PC-9 (cell line): ENCODE results near the gene NACC2. TPM values are rescaled to one million over a fixed set of nuclear protein-coding genes. Genes with fewer than 3 reads are reported as not detected.

Source experiments
- BruUV-seq: library from RNA; stranded (reverse); fragments of 400-500 nt; replicated peaks from 2 replicates; lab custom pipeline; 2021; lab: Mats Ljungman, UMichigan
- CTCF ChIA-PET: fragments of 300-600 bp; sonication (Branson Sonifier 250); formaldehyde crosslinking; loops from one replicate; lab custom pipeline; 2022; ENCODE audit warnings: antibody characterized with exemption; lab: Charles Lee
- POLR2A ChIA-PET: fragments of 300-600 bp; sonication (Branson Sonifier 250); formaldehyde crosslinking; loops from one replicate; lab custom pipeline; 2022; ENCODE audit warnings: antibody characterized with exemption; ENCODE audit not compliant: unreplicated experiment; lab: Charles Lee
- DNase-seq, 2 experiments: peaks; one replicate each; pipeline versions ENCODE4 v3.0.0 to v3.0.0-alpha.2; 2015 to 2022; ENCODE audit warnings: mixed read lengths in 1 of 2
- H2AFZ ChIP-seq: fragments of 200-600 bp; sonication (generic); 2 replicates; pipeline ENCODE4 v1.8.1; 2017; ENCODE audit warnings: antibody characterized with exemption
- H3F3A ChIP-seq: fragments of 200-600 bp; sonication (generic); 2 replicates; pipeline ENCODE4 v1.8.1; 2017; ENCODE audit warnings: antibody characterized with exemption, mild to moderate bottlenecking, low read depth; ENCODE audit not compliant: insufficient read depth
- H3K27ac ChIP-seq: fragments of 200-600 bp; sonication (generic); 2 replicates; pipeline ENCODE4 v1.6.1; 2016; ENCODE audit warnings: mixed run types
- H3K27me3 ChIP-seq: fragments of 200-600 bp; sonication (generic); 2 replicates; pipeline ENCODE4 v1.6.1; 2016; ENCODE audit warnings: low read depth, mixed run types; ENCODE audit not compliant: insufficient read depth
- H3K36me3 ChIP-seq: fragments of 200-600 bp; sonication (generic); 2 replicates; pipeline ENCODE4 v1.6.1; 2016; ENCODE audit warnings: low read depth, mixed run types
- H3K4me1 ChIP-seq: fragments of 200-600 bp; sonication (generic); replicated peaks from 2 replicates; pipeline ENCODE4 v1.6.1; 2016; ENCODE audit warnings: mixed run types; ENCODE audit not compliant: insufficient read depth
- H3K4me2 ChIP-seq: fragments of 200-600 bp; sonication (generic); 2 replicates; pipeline ENCODE4 v1.6.1; 2017; ENCODE audit warnings: mixed run types
- H3K4me3 ChIP-seq: fragments of 200-600 bp; sonication (generic); 2 replicates; pipeline ENCODE4 v1.6.1; 2016; ENCODE audit warnings: mixed run types
- H3K79me2 ChIP-seq: fragments of 200-600 bp; sonication (generic); 2 replicates; pipeline ENCODE4 v1.6.1; 2017; ENCODE audit warnings: low read depth, mixed run types
- H3K9me2 ChIP-seq: fragments of 200-600 bp; sonication (generic); 2 replicates; pipeline ENCODE4 v1.8.1; 2017; ENCODE audit warnings: mild to moderate bottlenecking; ENCODE audit not compliant: insufficient read depth
- H3K9me3 ChIP-seq: fragments of 200-600 bp; sonication (generic); 2 replicates; pipeline ENCODE4 v1.8.1; 2016; ENCODE audit warnings: low read depth; ENCODE audit not compliant: insufficient read depth
- H4K20me1 ChIP-seq: fragments of 200-600 bp; sonication (generic); 2 replicates; pipeline ENCODE4 v1.8.1; 2017; ENCODE audit not compliant: insufficient read depth
- EZH2 ChIP-seq: fragments of 200-600 bp; sonication (generic); IDR thresholded peaks from 2 replicates; pipeline ENCODE4 v1.8.0; 2017; ENCODE audit warnings: antibody characterized with exemption, low read depth
- intact Hi-C: fragments of 100-400 bp; cut with micrococcal nuclease; formaldehyde crosslinking; loops from one replicate; pipeline ENCODE4 v1.10.0; 2022; ENCODE audit not compliant: unreplicated experiment
- total RNA-seq: library from RNA; stranded (reverse); gene quantifications from 2 replicates; pipeline ENCODE4 v1.2.3, GENCODE V29; 2021
- TF ChIP-seq, protein P1 (sequence below): fragments of 200-600 bp; sonication (generic); conservative IDR thresholded peaks from 2 replicates; pipeline ENCODE4 v1.6.1; 2017; ENCODE audit warnings: mixed run types, antibody characterized with exemption, mild to moderate bottlenecking, moderate library complexity

Gene NACC2
- total RNA-seq, 1 experiment from 2014 or later, result 22.4 TPM

DNA sequence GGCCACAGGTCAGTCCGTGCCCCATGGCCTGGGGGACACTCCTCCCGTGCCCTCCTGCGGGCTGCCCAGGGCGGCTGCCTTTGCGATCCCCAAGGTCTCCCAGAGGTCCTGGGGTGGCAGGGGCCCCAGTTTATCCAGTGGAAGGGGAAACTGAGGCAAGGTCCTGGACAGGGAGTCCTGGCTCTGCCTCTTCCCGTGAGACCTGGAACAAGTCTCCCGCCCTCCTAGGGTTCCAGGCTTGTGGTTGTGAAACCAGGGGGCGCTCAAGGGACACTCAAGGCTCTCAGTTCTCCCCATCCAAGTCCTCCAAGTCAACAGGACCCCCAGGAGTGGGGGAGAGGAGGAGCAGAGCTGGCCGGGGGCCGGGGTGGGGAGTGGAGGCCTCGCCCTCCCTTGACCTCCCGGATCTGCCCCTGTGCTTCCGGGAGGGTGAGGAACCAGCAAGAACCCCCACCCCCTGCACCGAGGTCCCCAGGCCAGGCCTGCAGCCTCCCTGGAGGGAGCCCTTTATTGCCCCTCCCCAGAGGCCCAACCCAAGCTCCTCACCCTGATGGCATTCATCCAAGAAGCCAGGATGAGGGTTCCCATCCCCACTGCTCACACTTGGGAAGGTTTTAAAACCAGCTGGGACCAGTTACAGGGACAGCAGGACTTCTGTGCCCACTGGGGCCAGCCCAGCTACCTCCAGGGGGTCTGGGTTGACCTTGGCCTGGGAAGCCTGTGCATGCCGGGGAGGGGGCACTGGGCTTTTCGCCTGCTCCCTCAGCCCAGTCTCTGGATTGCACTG, 48.3 kb upstream of the NACC2 start:
- TF ChIP-seq, protein P1, sequence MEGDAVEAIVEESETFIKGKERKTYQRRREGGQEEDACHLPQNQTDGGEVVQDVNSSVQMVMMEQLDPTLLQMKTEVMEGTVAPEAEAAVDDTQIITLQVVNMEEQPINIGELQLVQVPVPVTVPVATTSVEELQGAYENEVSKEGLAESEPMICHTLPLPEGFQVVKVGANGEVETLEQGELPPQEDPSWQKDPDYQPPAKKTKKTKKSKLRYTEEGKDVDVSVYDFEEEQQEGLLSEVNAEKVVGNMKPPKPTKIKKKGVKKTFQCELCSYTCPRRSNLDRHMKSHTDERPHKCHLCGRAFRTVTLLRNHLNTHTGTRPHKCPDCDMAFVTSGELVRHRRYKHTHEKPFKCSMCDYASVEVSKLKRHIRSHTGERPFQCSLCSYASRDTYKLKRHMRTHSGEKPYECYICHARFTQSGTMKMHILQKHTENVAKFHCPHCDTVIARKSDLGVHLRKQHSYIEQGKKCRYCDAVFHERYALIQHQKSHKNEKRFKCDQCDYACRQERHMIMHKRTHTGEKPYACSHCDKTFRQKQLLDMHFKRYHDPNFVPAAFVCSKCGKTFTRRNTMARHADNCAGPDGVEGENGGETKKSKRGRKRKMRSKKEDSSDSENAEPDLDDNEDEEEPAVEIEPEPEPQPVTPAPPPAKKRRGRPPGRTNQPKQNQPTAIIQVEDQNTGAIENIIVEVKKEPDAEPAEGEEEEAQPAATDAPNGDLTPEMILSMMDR, result peak; percentile 54; the same call in 1 of the 2 replicates
- no peak for TF ChIP-seq EZH2
- Histone ChIP-seq H3K4me2 (no peak overlapping the region), H3K4me3 (no peak overlapping the region), H3K4me1 (no peaks in the 10 kb centered on the region), H3K9me3 (no peaks in the 10 kb centered on the region), H3K9me2 (no peaks in the 10 kb centered on the region), H3K36me3 (no peaks in the 10 kb centered on the region), H3F3A (no peaks in the 10 kb centered on the region), H3K27me3 (peaks cover 45% of the 10 kb centered on the region), H3K27ac (no peak overlapping the region), H3K79me2 (no peaks in the 10 kb centered on the region), H4K20me1 (no peaks in the 10 kb centered on the region), H2AFZ (no peak overlapping the region)
- ChIA-PET CTCF (interaction anchor here (0.6 kb wide), 1 partner anchor 11 kb away, joined by 3 read pairs; no protein-coding TSS in a partner anchor), POLR2A (no interaction called here)
- intact Hi-C loops, result loop anchor here (2.0 to 5.0 kb wide), 2 partner anchors 124 to 139 kb away; no protein-coding TSS in a partner anchor
- DNase-seq, result peak in 1 of 2 experiments; percentile 56
- no TSS peak for BruUV-seq

DNA sequence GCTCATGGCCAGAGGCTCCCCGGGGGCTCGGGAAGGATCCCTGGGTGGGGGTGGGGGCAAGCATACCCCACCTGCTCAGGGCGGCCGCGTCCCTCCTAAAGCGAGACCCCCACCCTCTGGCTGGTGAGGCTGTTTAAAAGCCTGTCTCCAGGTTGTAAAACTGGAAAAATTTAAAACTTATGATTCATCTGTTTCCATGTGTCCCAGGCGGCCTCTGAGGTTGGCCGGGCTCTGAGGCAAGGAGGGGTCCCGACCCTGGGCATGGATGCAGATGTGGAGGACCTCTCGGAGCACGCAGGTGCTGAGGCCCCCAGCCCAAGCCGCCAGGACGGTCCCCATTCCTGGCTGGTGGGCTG, 47.7 kb upstream of the NACC2 start:
- TF ChIP-seq EZH2, result no peak
- TF ChIP-seq, protein P1, result no peak
- CTCF ChIA-PET, result no interaction called here

DNA sequence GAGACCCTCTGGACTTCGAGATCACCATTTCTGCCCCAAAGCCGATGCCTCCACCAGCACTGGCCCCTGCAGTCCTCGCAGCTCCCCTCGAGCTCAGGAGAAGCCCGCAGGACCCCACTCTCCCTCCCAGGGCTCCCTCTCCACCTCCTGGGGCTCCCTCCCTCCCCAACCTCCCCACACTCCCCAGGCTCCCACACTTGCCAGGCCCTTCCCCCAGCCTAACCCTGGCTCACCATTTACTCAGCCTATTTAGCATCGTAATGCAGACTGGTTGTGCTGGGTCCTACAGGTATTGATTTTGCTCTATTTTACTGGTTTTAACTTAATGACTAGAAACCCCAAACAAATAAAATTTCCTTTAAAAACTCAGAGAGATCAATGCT, 47.3 kb upstream of the NACC2 start:
- Histone ChIP-seq H4K20me1 (no peaks in the 10 kb centered on the region), H3K4me2 (no peak overlapping the region), H3K36me3 (no peaks in the 10 kb centered on the region), H3F3A (0 out of 2 replicates have a peak, but pooled peaks cover 3% of the 10 kb centered on the region), H3K27me3 (peaks cover 35% of the 10 kb centered on the region), H3K9me3 (no peaks in the 10 kb centered on the region), H3K27ac (no peak overlapping the region), H3K9me2 (no peaks in the 10 kb centered on the region), H3K4me3 (no peak overlapping the region), H3K79me2 (no peaks in the 10 kb centered on the region), H3K4me1 (no peaks in the 10 kb centered on the region), H2AFZ (no peak overlapping the region)
- POLR2A ChIA-PET, result no interaction called here
- intact Hi-C loops, result loop anchor here (2.0 to 5.0 kb wide), 2 partner anchors 125 to 140 kb away; no protein-coding TSS in a partner anchor
- TF ChIP-seq, protein P1, result no peak
- TF ChIP-seq EZH2, result no peak
- BruUV-seq, result no TSS peak
- no peak for DNase-seq
- CTCF ChIA-PET, result no interaction called here

More for the DNA sequence above, 47.7 kb upstream of the NACC2 start:
- intact Hi-C loops, result loop anchor here (2.0 to 5.0 kb wide), 2 partner anchors 124 to 140 kb away; no protein-coding TSS in a partner anchor
- POLR2A ChIA-PET, result no interaction called here
- H3F3A ChIP-seq, result 0 out of 2 replicates have a peak, but pooled peaks cover under 1% of the 10 kb centered on the region
- H3K9me2 ChIP-seq, result no peaks in the 10 kb centered on the region
- no peaks in the 10 kb centered on the region for H3K79me2 ChIP-seq
- H2AFZ ChIP-seq, result no peak overlapping the region
- no peak overlapping the region for H3K27ac ChIP-seq
- no peaks in the 10 kb centered on the region for H4K20me1 ChIP-seq
- no TSS peak for BruUV-seq
- H3K9me3 ChIP-seq, result no peaks in the 10 kb centered on the region
- H3K4me3 ChIP-seq, result no peak overlapping the region
- no peak for DNase-seq
- peaks cover 39% of the 10 kb centered on the region for H3K27me3 ChIP-seq
- H3K4me1 ChIP-seq, result no peaks in the 10 kb centered on the region
- no peak overlapping the region for H3K4me2 ChIP-seq
- H3K36me3 ChIP-seq, result no peaks in the 10 kb centered on the region
